Midbrain (tissue), 1 donor: ENCODE measurements around the gene CBX6.
"Not testable (repeated sequence)": the region's sequence is repeated elsewhere in the genome, so short reads cannot be mapped to it uniquely, and the experiment has no call there.

Source experiments
- DNase-seq: peaks from one replicate; lab custom pipeline; 2025; lab: John Stamatoyannopoulos, UW

The CBX6 gene

GRCh38 chr22:38872172-38872830 lies at the start of gene CBX6:
TSS of gene CBX6 (minus strand) at chr22:38872216. CDS start at chr22:38872190, 26 bp downstream.
- peak; percentile 94 for DNase-seq

DNA sequence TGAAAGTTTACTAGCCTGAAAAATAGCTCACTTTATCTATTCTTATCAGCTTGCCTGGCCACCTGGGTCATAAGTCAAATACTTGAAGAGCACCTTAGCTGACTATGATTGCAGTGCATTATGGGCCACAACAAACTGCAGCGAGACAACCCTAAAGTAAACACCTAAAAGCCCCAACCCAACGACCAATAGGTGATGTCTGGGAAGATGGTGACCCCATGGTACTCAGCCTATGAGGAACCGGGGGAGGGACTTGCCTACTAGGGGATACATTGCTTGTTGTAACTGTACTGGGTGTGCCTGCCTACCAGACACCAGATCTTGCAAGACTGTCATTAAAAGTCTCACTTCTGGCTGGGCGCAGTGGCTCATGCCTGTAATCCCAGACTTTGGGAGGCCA lies 49.8 kb upstream of the CBX6 start:
- no peak for DNase-seq

GRCh38 chr22:38921120-38921519 lies 49.1 kb upstream of the CBX6 start:
- no peak for DNase-seq

- no peak for DNase-seq
Measured at GRCh38 chr22:38919631-38920190, 47.7 kb upstream of the CBX6 start.

GRCh38 chr22:38911434-38911833 lies 39.4 kb upstream of the CBX6 start:
- DNase-seq = no peak

DNA sequence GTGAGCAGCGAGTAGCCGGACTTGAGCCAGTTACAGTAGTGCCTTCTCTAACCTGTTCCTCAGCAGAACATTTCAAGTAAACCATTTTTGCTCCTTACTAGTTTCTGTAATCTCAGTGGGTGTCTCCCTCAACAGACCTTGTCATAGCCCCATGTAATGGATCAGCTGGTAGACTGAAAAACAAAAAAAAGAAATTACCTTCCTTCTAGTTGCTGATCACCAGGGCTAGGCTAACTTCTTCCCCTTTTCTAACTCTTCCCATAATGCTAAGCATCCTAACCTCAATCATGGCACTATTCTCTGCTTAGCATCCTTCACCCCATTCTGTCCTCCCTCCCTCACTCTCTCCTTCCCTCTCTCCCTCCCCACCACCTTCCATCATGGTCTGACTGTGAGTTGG lies 35.8 kb upstream of the CBX6 start:
- no peak for DNase-seq

DNA sequence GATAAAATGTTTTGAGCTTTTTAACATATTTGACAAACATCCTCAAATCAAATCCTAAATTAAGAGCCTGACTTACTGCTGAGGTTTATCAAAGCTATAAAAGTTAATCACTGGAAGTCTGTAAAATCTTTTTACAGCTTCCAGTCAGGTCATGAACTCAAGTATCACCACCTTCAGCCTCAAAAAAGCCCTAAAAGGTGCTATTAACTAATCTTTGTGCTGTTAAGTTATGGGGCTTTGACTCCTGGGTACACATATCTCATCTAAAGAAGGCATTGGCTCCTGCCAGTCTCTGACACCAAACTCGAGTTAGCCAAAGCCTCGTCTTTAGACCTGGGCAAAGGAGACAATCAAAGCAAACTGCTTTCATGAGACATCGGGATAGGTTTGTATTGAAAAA lies 34.0 kb upstream of the CBX6 start:
- DNase-seq = no peak

GRCh38 chr22:38904052-38904617 lies 32.1 kb upstream of the CBX6 start:
- DNase-seq = not testable (repeated sequence)

DNA sequence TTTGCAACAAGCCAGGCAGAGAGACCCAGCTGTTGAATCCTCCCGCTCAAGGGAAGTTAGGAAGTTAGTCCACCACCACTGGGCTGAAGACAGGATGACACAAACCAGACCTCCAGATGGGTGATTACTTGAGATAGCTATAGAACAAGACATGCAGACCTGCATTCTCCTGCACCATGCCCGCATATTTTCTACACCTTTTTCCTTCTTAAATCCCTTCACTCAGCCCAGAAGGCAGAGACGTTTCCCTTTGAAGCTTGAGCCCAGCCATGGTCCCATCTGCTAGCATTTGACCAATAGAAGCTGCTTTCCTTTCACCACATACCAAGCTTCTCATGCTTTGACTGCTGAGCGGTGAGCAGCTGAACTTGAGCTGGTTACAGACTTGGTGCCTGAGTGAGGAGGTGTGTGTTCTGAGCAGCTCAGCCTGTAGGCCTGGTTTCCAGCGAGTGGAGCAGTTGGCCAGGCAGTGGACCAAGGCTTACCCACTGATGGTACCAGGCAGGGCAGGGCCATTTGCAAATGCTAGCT lies 29.2 kb upstream of the CBX6 start:
- no peak for DNase-seq

DNA sequence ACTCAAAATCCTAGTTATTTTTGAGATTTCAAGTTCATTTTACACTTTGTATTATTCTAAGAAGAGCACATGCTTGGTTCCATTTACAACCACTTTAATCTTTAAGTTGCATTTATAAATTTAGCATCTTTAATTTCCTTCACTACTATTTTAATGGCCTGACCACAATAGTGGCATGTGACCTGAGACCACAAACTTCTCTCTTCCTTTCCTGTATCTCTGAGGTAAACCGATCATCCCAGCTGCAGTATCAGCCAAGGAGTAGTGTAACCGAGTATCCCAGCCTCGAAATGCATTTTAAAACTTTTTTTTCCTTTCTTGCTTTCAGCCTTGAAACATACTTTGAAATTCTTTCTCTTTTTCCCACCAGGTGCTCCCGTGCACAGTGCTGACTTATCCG lies 28.7 kb upstream of the CBX6 start:
- no peak for DNase-seq

DNA sequence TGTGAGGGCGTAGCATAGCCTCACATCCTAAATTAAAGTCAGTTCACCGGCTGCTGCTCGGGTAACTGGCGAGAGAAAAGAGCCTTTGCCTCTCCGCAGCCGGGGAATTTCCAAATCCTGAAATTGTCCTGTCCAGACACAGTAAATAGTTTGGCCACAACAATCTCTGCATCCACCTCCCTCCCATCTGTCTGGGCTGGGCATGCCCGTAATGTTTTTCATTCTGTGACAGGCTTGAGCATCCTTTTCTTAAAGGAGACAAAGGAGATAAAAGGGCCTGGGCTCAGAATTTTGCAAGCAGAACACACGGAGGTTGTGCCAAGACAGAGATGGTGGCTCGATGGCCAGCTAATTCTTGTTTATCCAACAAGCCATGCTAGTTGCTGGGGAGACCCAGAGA lies 19.2 kb upstream of the CBX6 start:
- DNase-seq = no peak

GRCh38 chr22:38890377-38890776 lies 18.4 kb upstream of the CBX6 start:
- no peak for DNase-seq

DNA sequence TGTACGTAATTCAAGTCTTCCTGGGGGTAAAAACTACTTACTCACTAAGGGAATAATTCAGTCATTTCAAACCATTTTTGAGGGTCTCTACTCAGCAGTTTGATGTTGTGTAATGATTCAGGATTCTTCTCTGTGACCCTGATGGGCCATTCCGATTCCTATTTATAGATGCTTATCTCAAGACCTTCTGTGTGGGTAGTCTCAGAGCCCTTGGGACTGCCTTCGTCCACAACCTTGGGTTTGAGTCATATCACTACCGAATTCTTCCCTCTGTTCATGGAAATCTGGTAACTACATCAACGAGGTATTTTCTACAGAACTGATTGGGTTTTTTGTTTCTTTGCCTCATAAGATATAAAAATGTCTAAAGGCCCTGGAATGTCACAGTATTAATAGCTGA lies 14.3 kb upstream of the CBX6 start:
- no peak for DNase-seq

DNA sequence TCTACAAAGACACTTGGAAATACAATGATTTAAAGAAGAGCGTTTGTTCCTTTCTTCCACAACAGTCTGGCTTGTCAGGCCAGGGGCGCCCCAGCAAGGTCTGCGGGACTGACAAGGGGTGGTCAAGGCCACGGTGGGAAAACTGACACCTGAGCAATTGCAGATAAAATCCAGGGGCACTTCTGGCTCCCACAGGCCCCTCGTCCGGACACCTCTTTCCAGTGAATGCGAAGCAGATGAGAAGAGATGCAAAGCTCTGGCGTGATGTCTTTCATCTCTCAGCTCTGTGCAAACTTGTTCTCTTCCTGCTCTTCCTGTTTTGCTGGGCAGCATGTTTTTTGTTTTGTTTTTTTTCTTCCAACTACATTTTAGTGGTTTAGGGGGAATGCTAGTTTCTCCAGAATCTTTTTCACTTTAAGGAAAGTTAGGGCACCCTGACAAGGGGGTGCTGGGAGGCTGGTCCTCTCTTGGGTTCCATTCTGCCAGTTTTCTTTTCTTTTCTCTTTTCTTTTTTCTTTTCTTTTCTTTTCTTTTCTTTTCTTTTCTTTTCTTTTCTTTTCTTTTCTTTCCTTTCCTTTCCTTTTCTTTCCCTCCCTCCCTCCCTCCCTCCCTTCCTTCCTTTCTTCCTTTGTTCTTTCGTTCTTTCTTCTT lies 11.1 kb upstream of the CBX6 start:
- DNase-seq = no peak

GRCh38 chr22:38881997-38882879 lies 10.2 kb upstream of the CBX6 start:
- DNase-seq = no peak

DNA sequence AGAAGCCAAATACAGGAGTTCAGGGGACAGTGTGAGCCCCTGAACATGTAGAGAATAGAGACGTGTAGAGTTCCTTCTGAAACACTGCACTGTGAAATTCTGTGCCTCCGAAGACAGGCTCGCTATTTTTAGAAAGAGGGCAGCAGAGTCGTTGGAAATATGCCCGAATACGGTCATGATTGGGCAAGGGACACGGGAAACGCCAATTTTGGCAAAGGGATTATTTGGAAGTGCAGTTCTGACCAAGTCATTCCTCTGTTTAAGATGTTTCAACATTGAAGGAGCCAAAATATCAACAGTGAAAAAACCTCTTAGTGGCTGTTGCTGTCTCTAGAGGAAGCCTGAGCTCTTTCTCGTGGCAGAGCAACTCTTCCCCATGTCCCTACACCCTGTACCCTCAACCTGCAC lies 9.5 kb upstream of the CBX6 start:
- peak; percentile 64 for DNase-seq

- no peak for DNase-seq
Measured at GRCh38 chr22:38879961-38880360, 7.9 kb upstream of the CBX6 start.

DNA sequence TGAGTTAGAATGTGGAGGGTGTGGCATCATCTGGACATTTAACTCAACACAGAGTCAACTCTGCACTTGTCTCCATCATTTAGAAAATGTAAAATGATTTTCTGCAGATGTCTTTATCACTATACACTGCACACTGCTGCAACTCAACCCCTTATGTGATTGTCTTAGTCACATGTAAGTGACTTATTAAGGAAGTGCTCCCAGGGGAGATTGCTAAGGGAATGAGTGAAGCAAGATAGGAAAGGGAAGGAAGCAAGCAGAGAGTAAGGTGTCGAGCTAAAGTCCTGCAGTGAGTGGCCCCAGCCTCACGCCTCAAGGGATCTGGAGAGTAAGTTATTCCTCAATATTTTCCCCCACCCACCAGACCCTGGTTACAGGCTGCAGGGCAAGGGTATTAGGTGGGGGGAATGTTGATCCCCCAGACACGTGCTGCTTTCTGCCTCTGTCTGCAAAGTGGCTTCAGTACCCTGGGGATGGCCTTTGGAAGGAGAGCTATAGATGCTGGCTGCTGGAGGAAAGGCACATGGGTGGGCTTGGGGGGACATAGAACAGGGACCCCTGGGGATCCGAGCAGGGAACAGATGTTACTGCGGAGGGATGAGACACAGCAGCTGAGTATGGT lies 7.2 kb upstream of the CBX6 start:
- no peak for DNase-seq

- DNase-seq = no peak
Measured at GRCh38 chr22:38878001-38878400, 6.0 kb upstream of the CBX6 start.

DNA sequence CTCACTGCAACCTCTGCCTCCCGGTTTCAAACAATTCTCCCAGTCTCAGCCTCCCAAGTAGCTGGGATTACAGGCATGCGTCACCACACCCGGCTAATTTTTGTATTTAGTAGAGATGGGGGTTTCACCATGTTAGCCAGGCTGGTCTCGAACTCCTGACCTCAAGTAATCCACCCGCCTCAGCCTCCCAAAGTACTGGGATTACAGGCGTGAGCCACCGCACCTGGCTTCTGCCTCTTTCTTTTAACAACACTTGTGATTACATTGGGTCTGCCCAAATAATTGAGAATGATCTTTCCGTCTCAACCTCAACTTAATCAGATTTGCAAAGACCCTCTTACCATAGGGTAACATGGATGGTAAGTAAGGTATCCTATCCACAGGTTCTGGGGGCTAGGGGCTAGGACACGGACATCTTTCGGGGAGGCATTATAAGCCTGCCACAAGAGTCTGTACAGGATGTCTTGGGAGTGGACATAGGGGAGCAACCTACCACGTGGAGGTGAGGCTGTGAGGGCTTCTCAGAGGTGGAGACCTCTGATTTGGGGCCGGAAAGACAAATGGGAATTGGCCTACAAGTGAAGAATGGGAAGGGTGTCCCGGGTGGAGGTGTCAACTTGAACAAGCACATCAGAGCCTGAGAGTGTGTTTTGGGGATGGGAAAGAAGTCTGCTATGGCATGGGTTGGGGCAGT lies 2.7 kb upstream of the CBX6 start:
- DNase-seq = no peak
